HepG2 (cell line): ENCODE measurements around the gene BMERB1. TPM values are rescaled to one million over a fixed set of nuclear protein-coding genes. Genes with fewer than 3 reads are reported as not detected.

Experiments
- AHR ChIP-seq: IDR thresholded peaks from 2 replicates; pipeline ENCODE4 v1.6.1; 2018; ENCODE audit warnings: missing genetic modification reagents, missing compliant biosample characterization
- AKAP8 ChIP-seq: sonication (generic); formaldehyde crosslinking; IDR thresholded peaks from 2 replicates; pipeline ENCODE4 v1.5.1; 2020; ENCODE audit warnings: mild to moderate bottlenecking, missing genetic modification reagents
- CBX1 ChIP-seq: IDR thresholded peaks from one replicate; pipeline ENCODE4 v1.6.1; 2016; ENCODE audit warnings: antibody characterized with exemption, low read depth
- CBX5 ChIP-seq: sonication (generic); formaldehyde crosslinking; IDR thresholded peaks from 2 replicates; pipeline ENCODE4 v1.4.0; 2020; ENCODE audit warnings: missing genetic modification reagents, borderline replicate concordance
- CSRNP1 ChIP-seq: sonication (generic); formaldehyde crosslinking; IDR thresholded peaks from 2 replicates; pipeline ENCODE4 v1.8.1; 2023; ENCODE audit warnings: mild to moderate bottlenecking, missing genetic modification reagents
- ELF1 ChIP-seq: sonication (generic); formaldehyde crosslinking; IDR thresholded peaks from 2 replicates; pipeline ENCODE4 v1.4.0; 2020; ENCODE audit warnings: missing genetic modification reagents
- ERF ChIP-seq: IDR thresholded peaks from 2 replicates; pipeline ENCODE4 v1.6.1; 2018; ENCODE audit warnings: missing biosample characterization, missing genetic modification reagents
- FOXJ3 ChIP-seq: sonication (generic); formaldehyde crosslinking; IDR thresholded peaks from 2 replicates; pipeline ENCODE4 v1.4.0; 2020; ENCODE audit warnings: missing genetic modification reagents, mild to moderate bottlenecking, borderline replicate concordance
- GATAD2A ChIP-seq: IDR thresholded peaks from 2 replicates; pipeline ENCODE4 v1.6.1; 2016
- GLI4 ChIP-seq: sonication (generic); formaldehyde crosslinking; IDR thresholded peaks from 2 replicates; pipeline ENCODE4 v1.5.1; 2020; ENCODE audit warnings: missing genetic modification reagents, mild to moderate bottlenecking, moderate library complexity, borderline replicate concordance
- ISL2 ChIP-seq: sonication (generic); formaldehyde crosslinking; IDR thresholded peaks from 2 replicates; pipeline ENCODE4 v1.5.0; 2020; ENCODE audit warnings: missing genetic modification reagents
- KLF13 ChIP-seq: sonication (generic); formaldehyde crosslinking; IDR thresholded peaks from 2 replicates; pipeline ENCODE4 v1.4.0; 2020; ENCODE audit warnings: mild to moderate bottlenecking, missing genetic modification reagents
- MAFK ChIP-seq, 2 experiments: IDR thresholded peaks in 1 of 2; conservative IDR thresholded peaks in 1 of 2; 2 replicates each; pipeline ENCODE4 v1.6.1; 2011; ENCODE audit warnings: improper control_type of control experiment in 2 of 2, low read length in 2 of 2
- NFYC ChIP-seq: IDR thresholded peaks from 2 replicates; pipeline ENCODE4 v1.6.1; 2016; ENCODE audit warnings: missing genetic modification reagents, missing compliant biosample characterization
- NR2F1 ChIP-seq, 2 experiments: fragments of 450-650 bp in 1 of 2; formaldehyde crosslinking in 1 of 2; IDR thresholded peaks; 2 replicates each; pipeline versions ENCODE4 v1.5.0 to v1.6.1; 2016 to 2020; ENCODE audit warnings: mild to moderate bottlenecking in 1 of 2, missing compliant biosample characterization in 1 of 2, missing genetic modification reagents in 1 of 2, moderate library complexity in 1 of 2
- POLR2AphosphoS5 ChIP-seq: IDR thresholded peaks from 2 replicates; pipeline ENCODE4 v1.6.1; 2012; ENCODE audit warnings: low read depth, low read length
- RARA ChIP-seq: IDR thresholded peaks from 2 replicates; pipeline ENCODE4 v1.6.1; 2016; ENCODE audit warnings: missing genetic modification reagents, missing compliant biosample characterization
- RFX5 ChIP-seq: IDR thresholded peaks from 2 replicates; pipeline ENCODE4 v1.6.1; 2011; ENCODE audit warnings: low read depth, low read length, improper control_type of control experiment
- SAP130 ChIP-seq: IDR thresholded peaks from 2 replicates; pipeline ENCODE4 v1.6.1; 2016; ENCODE audit warnings: low read depth
- TGIF2 ChIP-seq: IDR thresholded peaks from 2 replicates; pipeline ENCODE4 v1.6.1; 2016; ENCODE audit warnings: control low read depth, missing compliant biosample characterization
- TRIM24 ChIP-seq: sonication (generic); formaldehyde crosslinking; IDR thresholded peaks from 2 replicates; pipeline ENCODE4 v1.8.0; 2022; ENCODE audit warnings: mild to moderate bottlenecking, missing genetic modification reagents
- YEATS4 ChIP-seq: sonication (generic); formaldehyde crosslinking; IDR thresholded peaks from 2 replicates; pipeline ENCODE4 v1.4.0; 2020; ENCODE audit warnings: missing genetic modification reagents, borderline replicate concordance
- ZBTB42 ChIP-seq: sonication (generic); formaldehyde crosslinking; IDR thresholded peaks from 2 replicates; pipeline ENCODE4 v1.5.0; 2020; ENCODE audit warnings: mild to moderate bottlenecking, missing genetic modification reagents
- ZNF44 ChIP-seq: sonication (generic); formaldehyde crosslinking; IDR thresholded peaks from 2 replicates; pipeline ENCODE4 v1.5.1; 2020; ENCODE audit warnings: mild to moderate bottlenecking, missing genetic modification reagents
- ZNF567 ChIP-seq: sonication (generic); formaldehyde crosslinking; IDR thresholded peaks from 2 replicates; pipeline ENCODE4 v1.8.1; 2023; ENCODE audit warnings: mild to moderate bottlenecking, missing genetic modification reagents, borderline replicate concordance
- ZNF776 ChIP-seq: sonication (generic); formaldehyde crosslinking; IDR thresholded peaks from 2 replicates; pipeline ENCODE4 v1.4.0; 2020; ENCODE audit warnings: mild to moderate bottlenecking, missing genetic modification reagents
- polyA plus RNA-seq, 8 experiments: library from polyadenylated mRNA; depleted of rRNA in 3 of 8; stranded (reverse) in 7 of 8; unstranded in 1 of 8; fragments of >200 nt; fragmentation: Illumina TruSeq in 4 of 8; extraction: Trizol in 4 of 8; gene quantifications; 2 replicates each; pipeline versions ENCODE4 v1.2.1 to v1.2.3, GENCODE V29; 2011 to 2016; ENCODE audit warnings: low read depth in 4 of 8, missing spikeins in 1 of 8, mixed read lengths in 1 of 8; ENCODE audit not compliant: insufficient read depth in 1 of 8
- total RNA-seq, 5 experiments: library from RNA; depleted of rRNA; stranded (reverse); fragments of >200 nt; fragmentation: Illumina TruSeq; extraction: Trizol; gene quantifications; 2 replicates each; pipeline ENCODE4 v1.2.3, GENCODE V29; 2016; ENCODE audit warnings: low read depth in 1 of 5
- TF ChIP-seq, protein P1 (sequence below): IDR thresholded peaks from 2 replicates; pipeline ENCODE4 v1.6.1; 2016; ENCODE audit warnings: missing compliant biosample characterization, missing genetic modification reagents, borderline replicate concordance

BMERB1 gene
- total and polyA plus RNA-seq, 2 of the 13 experiments (the other 11 are each of a cell fraction or from before 2014, with no cell fraction given), result 1.4 TPM

- TF ChIP-seq ERF, result peak; percentile 89
- 0 out of 2 replicates have a peak, but pooled peaks have one; percentile 39 for TF ChIP-seq AHR
- TF ChIP-seq TGIF2 (CRISPR knock-in tag), result 0 out of 2 replicates have a peak, but pooled peaks have one; percentile 34
- TF ChIP-seq CBX1, result peak; percentile 19
- 0 out of 2 replicates have a peak, but pooled peaks have one; percentile 56 for TF ChIP-seq ZNF44 (CRISPR knock-in tag)
- TF ChIP-seq CSRNP1 (CRISPR knock-in tag), result 0 out of 2 replicates have a peak, but pooled peaks have one; percentile 54
- TF ChIP-seq ZNF776, result no peak
- TF ChIP-seq CBX5 (CRISPR knock-in tag), result peak; percentile 65; the same call in 1 of the 2 replicates
- TF ChIP-seq ELF1, result peak; percentile 82
- no peak for TF ChIP-seq ISL2 (CRISPR knock-in tag)
- TF ChIP-seq RFX5, result 0 out of 2 replicates have a peak, but pooled peaks have one; percentile 50
- no peak for TF ChIP-seq GLI4 (CRISPR knock-in tag)
- TF ChIP-seq SAP130, result peak; percentile 84
- peak; percentile 85; the same call in 1 of the 2 replicates for TF ChIP-seq ZNF567 (CRISPR knock-in tag)
- peak; percentile 82 for TF ChIP-seq RARA
- TF ChIP-seq YEATS4 (CRISPR knock-in tag), result peak; percentile 31; the same call in 1 of the 2 replicates
- TF ChIP-seq KLF13 (CRISPR knock-in tag), result 0 out of 2 replicates have a peak, but pooled peaks have one; percentile 72
- peak; percentile 63 for TF ChIP-seq NFYC
- peak; percentile 80 for TF ChIP-seq GATAD2A (CRISPR knock-in tag)
- TF ChIP-seq AKAP8 (CRISPR knock-in tag), result 0 out of 2 replicates have a peak, but pooled peaks have one; percentile 41
- TF ChIP-seq TRIM24 (CRISPR knock-in tag), result no peak
- peak; percentile 50 to 67 for TF ChIP-seq MAFK (conservative IDR thresholded peaks at IDR 0.05 in 1 of 2, IDR thresholded peaks at IDR 0.05 in 1 of 2; ENCODE audit: low read length in 2 of 2)
- TF ChIP-seq POLR2AphosphoS5, result peak; percentile 53
- TF ChIP-seq FOXJ3, result 0 out of 2 replicates have a peak, but pooled peaks have one; percentile 12
- 0 out of 2 replicates have a peak, but pooled peaks have one; percentile 65 for TF ChIP-seq ZBTB42 (CRISPR knock-in tag)
- peak in 1 of 2 experiments; percentile 7; a peak in 1 of 4 replicates for TF ChIP-seq NR2F1 (CRISPR knock-in tag; IDR thresholded peaks at IDR 0.05)
- TF ChIP-seq, protein P1, sequence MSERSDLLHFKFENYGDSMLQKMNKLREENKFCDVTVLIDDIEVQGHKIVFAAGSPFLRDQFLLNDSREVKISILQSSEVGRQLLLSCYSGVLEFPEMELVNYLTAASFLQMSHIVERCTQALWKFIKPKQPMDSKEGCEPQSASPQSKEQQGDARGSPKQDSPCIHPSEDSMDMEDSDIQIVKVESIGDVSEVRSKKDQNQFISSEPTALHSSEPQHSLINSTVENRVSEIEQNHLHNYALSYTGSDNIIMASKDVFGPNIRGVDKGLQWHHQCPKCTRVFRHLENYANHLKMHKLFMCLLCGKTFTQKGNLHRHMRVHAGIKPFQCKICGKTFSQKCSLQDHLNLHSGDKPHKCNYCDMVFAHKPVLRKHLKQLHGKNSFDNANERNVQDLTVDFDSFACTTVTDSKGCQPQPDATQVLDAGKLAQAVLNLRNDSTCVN (CRISPR knock-in tag), result 0 out of 2 replicates have a peak, but pooled peaks have one; percentile 61
These were observed 47.8 kb downstream of the BMERB1 start (continued) for GRCh38 chr16:15482068-15482747.
